ENCODE measurements around the gene ZSCAN10.

Gene ZSCAN10

DNA sequence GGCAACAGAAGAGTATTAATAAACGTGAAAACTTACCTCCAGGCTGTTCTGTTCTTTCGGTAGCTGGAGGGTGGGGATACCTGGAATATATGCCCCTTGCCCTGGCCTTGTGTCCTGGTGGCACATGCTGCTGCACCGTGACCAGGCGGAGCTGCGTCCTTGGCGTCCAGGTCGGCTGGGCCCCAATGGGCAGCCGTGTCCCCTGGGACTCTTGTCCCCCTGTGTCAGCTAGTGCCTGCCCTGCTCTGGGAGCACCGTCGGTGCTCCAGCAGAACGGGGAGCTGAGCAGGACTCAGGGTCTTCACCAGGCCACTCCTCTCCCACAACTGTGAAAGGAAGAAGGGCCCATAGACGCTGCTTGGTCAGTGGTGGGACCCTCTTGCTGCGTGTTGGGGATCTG is 43.7 kb upstream of the ZSCAN10 start:
- TF ChIP-seq FOXM1 (IDR thresholded peaks at IDR 0.05; ENCODE audit: borderline replicate concordance, low read depth) (no peak), EGR1 (IDR thresholded peaks at IDR 0.05) (no peak), CEBPB (IDR thresholded peaks at IDR 0.05) (no peak), REST (IDR thresholded peaks at IDR 0.05; ENCODE audit: low read depth) (no peak), ZBTB7A (IDR thresholded peaks at IDR 0.05; ENCODE audit: low read depth) (no peak), EP300 (IDR thresholded peaks at IDR 0.05; ENCODE audit: borderline replicate concordance) (no peak), YY1 (IDR thresholded peaks at IDR 0.05; ENCODE audit: low read depth) (no peak), CREB1 (IDR thresholded peaks at IDR 0.05; ENCODE audit: low read depth) (no peak), TCF12 (IDR thresholded peaks at IDR 0.05; ENCODE audit: low read depth) (no peak), TEAD4 (IDR thresholded peaks at IDR 0.05) (no peak), MAX (IDR thresholded peaks at IDR 0.05) (no peak), NFIC (IDR thresholded peaks at IDR 0.05) (no peak), TAF1 (IDR thresholded peaks at IDR 0.05; ENCODE audit: low read depth) (no peak), USF1 (IDR thresholded peaks at IDR 0.05) (no peak), RAD21 (IDR thresholded peaks at IDR 0.05; ENCODE audit: low read depth) (no peak)

DNA sequence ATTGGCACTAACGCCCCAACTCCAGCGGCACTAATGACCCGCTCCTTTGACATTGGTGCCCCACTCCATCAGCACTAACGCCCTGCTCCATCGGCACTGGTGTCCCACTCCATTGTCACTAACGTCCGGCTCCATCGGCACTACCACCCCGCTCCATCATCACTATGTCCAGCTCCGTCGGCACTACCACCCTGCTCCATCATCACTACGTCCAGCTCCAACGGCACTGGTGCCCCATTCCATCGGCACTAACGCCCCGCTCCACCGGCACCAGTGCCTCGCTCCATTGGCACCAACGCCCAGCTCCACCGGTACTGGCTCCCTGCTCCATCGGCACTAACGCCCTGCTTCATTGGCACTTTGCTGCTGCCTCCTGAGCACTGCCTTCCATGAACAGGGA is 43.2 kb upstream of the ZSCAN10 start:
- TF ChIP-seq CEBPB (IDR thresholded peaks at IDR 0.05) = no peak

GRCh38 chr16:3141781-3142311 is 42.8 kb upstream of the ZSCAN10 start:
- TF ChIP-seq CREB1 (IDR thresholded peaks at IDR 0.05; ENCODE audit: low read depth) (no peak), NFIC (IDR thresholded peaks at IDR 0.05) (no peak), TAF1 (IDR thresholded peaks at IDR 0.05; ENCODE audit: low read depth) (no peak), TEAD4 (IDR thresholded peaks at IDR 0.05) (no peak), TCF12 (IDR thresholded peaks at IDR 0.05; ENCODE audit: low read depth) (no peak), USF1 (IDR thresholded peaks at IDR 0.05) (no peak), MAX (IDR thresholded peaks at IDR 0.05) (no peak), EGR1 (IDR thresholded peaks at IDR 0.05) (no peak), REST (IDR thresholded peaks at IDR 0.05; ENCODE audit: low read depth) (no peak), ZBTB7A (IDR thresholded peaks at IDR 0.05; ENCODE audit: low read depth) (no peak), EP300 (IDR thresholded peaks at IDR 0.05; ENCODE audit: borderline replicate concordance) (no peak), FOXM1 (IDR thresholded peaks at IDR 0.05; ENCODE audit: borderline replicate concordance, low read depth) (no peak), YY1 (IDR thresholded peaks at IDR 0.05; ENCODE audit: low read depth) (no peak), RAD21 (IDR thresholded peaks at IDR 0.05; ENCODE audit: low read depth) (no peak), CEBPB (IDR thresholded peaks at IDR 0.05) (no peak)

GRCh38 chr16:3140603-3141427 is 41.7 kb upstream of the ZSCAN10 start:
- no peak for TF ChIP-seq TAF1 (IDR thresholded peaks at IDR 0.05; ENCODE audit: low read depth)
- TF ChIP-seq USF1 (IDR thresholded peaks at IDR 0.05) = no peak

- TF ChIP-seq CEBPB (IDR thresholded peaks at IDR 0.05) (no peak), REST (IDR thresholded peaks at IDR 0.05; ENCODE audit: low read depth) (no peak), YY1 (IDR thresholded peaks at IDR 0.05; ENCODE audit: low read depth) (no peak), CREB1 (IDR thresholded peaks at IDR 0.05; ENCODE audit: low read depth) (no peak)
These were observed 39.8 kb upstream of the ZSCAN10 start for GRCh38 chr16:3138823-3139426.
